Esophagus squamous epithelium (tissue), 5 donors: ENCODE results near the gene NEDD4L. TPM values are rescaled to one million over a fixed set of nuclear protein-coding genes. Genes with fewer than 3 reads are reported as not detected.

Experiments
- DNase-seq: peaks from one replicate; lab custom pipeline; 2025; lab: John Stamatoyannopoulos, UW
- H3K27ac ChIP-seq, 4 donors: fragments of 200-600 bp; sonication (generic); one replicate each; pipeline ENCODE4 v1.5.1; 2016 to 2019; ENCODE audit warnings: mild to moderate bottlenecking in 1 of 4
- H3K27me3 ChIP-seq, 4 donors: fragments of 200-600 bp; sonication (generic); 1 replicate in 3 of 4; 2 replicates in 1 of 4; pipeline versions ENCODE4 v1.5.1 to v1.6.0; 2017 to 2021; ENCODE audit warnings: antibody characterized with exemption in 1 of 4
- H3K36me3 ChIP-seq, 3 donors: fragments of 200-600 bp; sonication (generic); one replicate each; pipeline ENCODE4 v1.5.1; 2016 to 2019
- H3K4me1 ChIP-seq, 3 donors: fragments of 200-600 bp; sonication (generic); one replicate each; pipeline ENCODE4 v1.5.1; 2017 to 2019
- H3K4me3 ChIP-seq, 4 donors: fragments of 200-600 bp; sonication (generic); 1 replicate in 3 of 4; 2 replicates in 1 of 4; pipeline ENCODE4 v1.5.1; 2016 to 2019; ENCODE audit warnings: mild to moderate bottlenecking in 2 of 4, moderate library complexity in 1 of 4
- H3K9me3 ChIP-seq, 3 donors: fragments of 200-600 bp; sonication (generic); one replicate each; pipeline ENCODE4 v1.5.1; 2016 to 2019
- CTCF ChIP-seq, 6 experiments: fragments of 450-650 bp in 4 of 6; fragments of 200-600 bp in 2 of 6; sonication (generic) in 2 of 6; IDR thresholded peaks; one replicate each; pipeline ENCODE4 v1.5.1; 2016 to 2019; ENCODE audit warnings: antibody characterized with exemption in 6 of 6, mild to moderate bottlenecking in 4 of 6, moderate library complexity in 4 of 6
- POLR2A ChIP-seq, 4 donors: fragments of 450-650 bp; IDR thresholded peaks; one replicate each; pipeline ENCODE4 v1.6.1; 2017; ENCODE audit warnings: antibody characterized with exemption in 4 of 4, mild to moderate bottlenecking in 4 of 4, moderate library complexity in 3 of 4
- WGBS, 2 donors: methylation state at CpG; one replicate each; pipeline ENCODE4 v1.1.5; 2018; 5-methylcytosine and 5-hydroxymethylcytosine counted together
- intact Hi-C: fragments of 100-400 bp; cut with DNase I; formaldehyde crosslinking; loops from one replicate; pipeline ENCODE4 v1.15.0; 2022
- total RNA-seq, 4 donors: library from RNA; depleted of rRNA; stranded (reverse); fragments of >200 nt; gene quantifications; one replicate each; pipeline ENCODE4 v1.1.0, GENCODE V29; 2016
- donor health status: DM: yes; HTN: yes; CAD: no.

The NEDD4L gene
- total RNA-seq, 4 donors from 2014 or later: 17.0 to 27.6 (median 21.9) TPM

- DNase-seq: no peak
- Histone ChIP-seq H3K36me3 (no peaks in the 10 kb centered on the region), H3K4me1 (peaks cover 0 to 18% (median 9%) of the 10 kb centered on the region in 3 donors), H3K27me3 (no peaks in the 10 kb centered on the region), H3K4me3 (peak overlapping the region in 2 of 4 donors; percentile 44 to 66), H3K9me3 (no peaks in the 10 kb centered on the region), H3K27ac (no peak overlapping the region)
- no peak for TF ChIP-seq CTCF (IDR thresholded peaks at IDR 0.05)
- intact Hi-C loops: no loop called here
- WGBS, 2 donors: 52 to 58% methylated on average over 3 of the region's 3 CpGs
Observed at GRCh38 chr18:58196164-58196563, 152.1 kb downstream of the NEDD4L start.

- Histone ChIP-seq H3K9me3 (no peaks in the 10 kb centered on the region), H3K27me3 (no peaks in the 10 kb centered on the region), H3K4me3 (no peak overlapping the region), H3K4me1 (peaks cover 0 to 18% (median 9%) of the 10 kb centered on the region in 3 donors), H3K36me3 (no peaks in the 10 kb centered on the region), H3K27ac (peak overlapping the region in 1 of 4 donors; percentile 28)
- 88% methylated on average over 16 to 19 of the region's 19 CpGs for WGBS, 2 donors
- TF ChIP-seq POLR2A (IDR thresholded peaks at IDR 0.05): no peak
- no peak for TF ChIP-seq CTCF (IDR thresholded peaks at IDR 0.05)
- no peak for DNase-seq
- intact Hi-C loops: no loop called here
Observed at GRCh38 chr18:58196881-58197872, 153.2 kb downstream of the NEDD4L start.

GRCh38 chr18:58201268-58201667, 157.2 kb downstream of the NEDD4L start:
- TF ChIP-seq CTCF (IDR thresholded peaks at IDR 0.05): no peak
- no peak for TF ChIP-seq POLR2A (IDR thresholded peaks at IDR 0.05)

GRCh38 chr18:58201733-58202730, 158.0 kb downstream of the NEDD4L start:
- Histone ChIP-seq H3K9me3 (no peaks in the 10 kb centered on the region), H3K4me1 (no peaks in the 10 kb centered on the region), H3K36me3 (no peaks in the 10 kb centered on the region), H3K27ac (no peak overlapping the region), H3K27me3 (no peaks in the 10 kb centered on the region), H3K4me3 (no peak overlapping the region)
- no peak for TF ChIP-seq POLR2A (IDR thresholded peaks at IDR 0.05)
- no peak for TF ChIP-seq CTCF (IDR thresholded peaks at IDR 0.05)
- no peak for DNase-seq
- 62 to 74% methylated on average over 10 to 11 of the region's 11 CpGs for WGBS, 2 donors
- intact Hi-C loops: no loop called here

More at GRCh38 chr18:58201268-58201667, 157.2 kb downstream of the NEDD4L start:
- H3K36me3 ChIP-seq: no peaks in the 10 kb centered on the region
- 80 to 88% methylated on average over 5 of the region's 5 CpGs for WGBS, 2 donors
- H3K4me3 ChIP-seq: no peak overlapping the region
- H3K9me3 ChIP-seq: no peaks in the 10 kb centered on the region
- no peak overlapping the region for H3K27ac ChIP-seq
- H3K4me1 ChIP-seq: peaks cover 0 to 2% (median 0%) of the 10 kb centered on the region in 3 donors
- DNase-seq: no peak
- intact Hi-C loops: no loop called here
- no peaks in the 10 kb centered on the region for H3K27me3 ChIP-seq
